ENCODE results near the gene NTN3.

Gene NTN3

GRCh38 chr16:2460391-2460713 lies 10.7 kb upstream of the NTN3 start:
- Histone ChIP-seq H3K4me3 (ENCODE audit: low read length) (no peak overlapping the region), H3K9ac (ENCODE audit: low read length) (peak overlapping the region; percentile 22), H3K4me1 (ENCODE audit: control insufficient read depth, insufficient read depth, low read length) (peaks cover 13% of the 10 kb centered on the region), H3K9me3 (ENCODE audit: control insufficient read depth, low read length) (no peaks in the 10 kb centered on the region), H3K27me3 (ENCODE audit: control insufficient read depth, insufficient read depth, low read length) (no peaks in the 10 kb centered on the region), H3K36me3 (ENCODE audit: control insufficient read depth, insufficient read depth, low read length) (no peaks in the 10 kb centered on the region)

GRCh38 chr16:2460916-2461315 lies 10.2 kb upstream of the NTN3 start:
- H3K27me3 ChIP-seq (ENCODE audit: control insufficient read depth, insufficient read depth, low read length), result no peaks in the 10 kb centered on the region
- H3K36me3 ChIP-seq (ENCODE audit: control insufficient read depth, insufficient read depth, low read length), result no peaks in the 10 kb centered on the region
- H3K4me1 ChIP-seq (ENCODE audit: control insufficient read depth, insufficient read depth, low read length), result peaks cover 13% of the 10 kb centered on the region
- no peak overlapping the region for H3K9ac ChIP-seq (ENCODE audit: low read length)
- H3K9me3 ChIP-seq (ENCODE audit: control insufficient read depth, low read length), result no peaks in the 10 kb centered on the region
- H3K4me3 ChIP-seq (ENCODE audit: low read length), result no peak overlapping the region

- no peak overlapping the region for H3K4me3 ChIP-seq (ENCODE audit: low read length)
- peaks cover 13% of the 10 kb centered on the region for H3K4me1 ChIP-seq (ENCODE audit: control insufficient read depth, insufficient read depth, low read length)
- peaks cover under 1% of the 10 kb centered on the region for H3K27me3 ChIP-seq (ENCODE audit: control insufficient read depth, insufficient read depth, low read length)
- H3K9ac ChIP-seq (ENCODE audit: low read length), result no peak overlapping the region
- no peaks in the 10 kb centered on the region for H3K36me3 ChIP-seq (ENCODE audit: control insufficient read depth, insufficient read depth, low read length)
- no peaks in the 10 kb centered on the region for H3K9me3 ChIP-seq (ENCODE audit: control insufficient read depth, low read length)
Observed at GRCh38 chr16:2462031-2462866, 8.8 kb upstream of the NTN3 start.

- Histone ChIP-seq H3K27me3 (ENCODE audit: control insufficient read depth, insufficient read depth, low read length) (peaks cover 20% of the 10 kb centered on the region), H3K9ac (ENCODE audit: low read length) (no peak overlapping the region), H3K4me3 (ENCODE audit: low read length) (no peak overlapping the region), H3K36me3 (ENCODE audit: control insufficient read depth, insufficient read depth, low read length) (no peaks in the 10 kb centered on the region), H3K9me3 (ENCODE audit: control insufficient read depth, low read length) (no peaks in the 10 kb centered on the region), H3K4me1 (ENCODE audit: control insufficient read depth, insufficient read depth, low read length) (peaks cover 24% of the 10 kb centered on the region)
Observed at GRCh38 chr16:2464333-2464732, 6.8 kb upstream of the NTN3 start.

- Histone ChIP-seq H3K9ac (ENCODE audit: low read length) (no peak overlapping the region), H3K27me3 (ENCODE audit: control insufficient read depth, insufficient read depth, low read length) (peaks cover 35% of the 10 kb centered on the region), H3K4me1 (ENCODE audit: control insufficient read depth, insufficient read depth, low read length) (peaks cover 15% of the 10 kb centered on the region), H3K9me3 (ENCODE audit: control insufficient read depth, low read length) (no peaks in the 10 kb centered on the region), H3K36me3 (ENCODE audit: control insufficient read depth, insufficient read depth, low read length) (no peaks in the 10 kb centered on the region), H3K4me3 (ENCODE audit: low read length) (no peak overlapping the region)
Observed at GRCh38 chr16:2465653-2466415, 5.3 kb upstream of the NTN3 start.

GRCh38 chr16:2466667-2467527 lies 4.2 kb upstream of the NTN3 start:
- Histone ChIP-seq H3K4me1 (ENCODE audit: control insufficient read depth, insufficient read depth, low read length) (peaks cover 15% of the 10 kb centered on the region), H3K9ac (ENCODE audit: low read length) (no peak overlapping the region), H3K9me3 (ENCODE audit: control insufficient read depth, low read length) (no peaks in the 10 kb centered on the region), H3K27me3 (ENCODE audit: control insufficient read depth, insufficient read depth, low read length) (peaks cover 46% of the 10 kb centered on the region), H3K36me3 (ENCODE audit: control insufficient read depth, insufficient read depth, low read length) (no peaks in the 10 kb centered on the region), H3K4me3 (ENCODE audit: low read length) (no peak overlapping the region)

- Histone ChIP-seq H3K9ac (ENCODE audit: low read length) (no peak overlapping the region), H3K27me3 (ENCODE audit: control insufficient read depth, insufficient read depth, low read length) (peaks cover 54% of the 10 kb centered on the region), H3K4me3 (ENCODE audit: low read length) (no peak overlapping the region), H3K4me1 (ENCODE audit: control insufficient read depth, insufficient read depth, low read length) (peaks cover 15% of the 10 kb centered on the region), H3K9me3 (ENCODE audit: control insufficient read depth, low read length) (no peaks in the 10 kb centered on the region), H3K36me3 (ENCODE audit: control insufficient read depth, insufficient read depth, low read length) (no peaks in the 10 kb centered on the region)
Observed at GRCh38 chr16:2467528-2468232, 3.4 kb upstream of the NTN3 start.

- Histone ChIP-seq H3K9ac (ENCODE audit: low read length) (no peak overlapping the region), H3K27me3 (ENCODE audit: control insufficient read depth, insufficient read depth, low read length) (peaks cover 60% of the 10 kb centered on the region), H3K4me1 (ENCODE audit: control insufficient read depth, insufficient read depth, low read length) (peaks cover 18% of the 10 kb centered on the region), H3K9me3 (ENCODE audit: control insufficient read depth, low read length) (no peaks in the 10 kb centered on the region), H3K36me3 (ENCODE audit: control insufficient read depth, insufficient read depth, low read length) (no peaks in the 10 kb centered on the region), H3K4me3 (ENCODE audit: low read length) (peak overlapping the region; percentile 25)
Observed at GRCh38 chr16:2468233-2468724, 2.8 kb upstream of the NTN3 start.

- no peaks in the 10 kb centered on the region for H3K36me3 ChIP-seq (ENCODE audit: control insufficient read depth, insufficient read depth, low read length)
- peaks cover 22% of the 10 kb centered on the region for H3K4me1 ChIP-seq (ENCODE audit: control insufficient read depth, insufficient read depth, low read length)
- H3K4me3 ChIP-seq (ENCODE audit: low read length), result no peak overlapping the region
- H3K27me3 ChIP-seq (ENCODE audit: control insufficient read depth, insufficient read depth, low read length), result peaks cover 63% of the 10 kb centered on the region
- H3K9ac ChIP-seq (ENCODE audit: low read length), result no peak overlapping the region
- H3K9me3 ChIP-seq (ENCODE audit: control insufficient read depth, low read length), result no peaks in the 10 kb centered on the region
Observed at GRCh38 chr16:2468725-2469398, 2.2 kb upstream of the NTN3 start.

GRCh38 chr16:2469399-2470233 lies 1.5 kb upstream of the NTN3 start:
- Histone ChIP-seq H3K9me3 (ENCODE audit: control insufficient read depth, low read length) (no peaks in the 10 kb centered on the region), H3K36me3 (ENCODE audit: control insufficient read depth, insufficient read depth, low read length) (no peaks in the 10 kb centered on the region), H3K4me3 (ENCODE audit: low read length) (no peak overlapping the region), H3K9ac (ENCODE audit: low read length) (no peak overlapping the region), H3K27me3 (ENCODE audit: control insufficient read depth, insufficient read depth, low read length) (peaks cover 63% of the 10 kb centered on the region), H3K4me1 (ENCODE audit: control insufficient read depth, insufficient read depth, low read length) (peaks cover 28% of the 10 kb centered on the region)
